ENCODE results near the gene TUBA4A.

TUBA4A gene

DNA sequence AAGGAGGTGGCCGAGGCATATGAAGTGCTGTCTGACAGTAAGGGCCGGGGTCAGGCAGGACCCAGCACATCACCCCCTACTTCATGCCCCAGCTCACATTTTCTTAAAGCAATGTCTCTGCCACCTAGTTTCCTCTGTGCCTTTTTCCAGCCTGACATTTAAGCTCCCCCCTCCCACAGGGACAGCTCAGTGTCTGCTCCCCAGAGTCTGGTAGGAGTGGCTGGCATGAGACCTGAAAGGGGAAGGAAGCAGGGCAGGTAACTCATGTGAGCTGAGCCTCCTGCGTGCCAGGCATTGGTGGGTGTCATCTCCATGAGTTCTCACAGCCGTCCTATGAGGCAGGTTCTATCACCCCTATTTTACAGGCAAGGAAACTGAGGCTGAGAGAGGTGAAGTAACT is 26.9 kb upstream of the TUBA4A start:
- no peak for TF ChIP-seq CTCF (conservative IDR thresholded peaks at IDR 0.05; ENCODE audit: low read depth, low read length)
- no peak overlapping the region for H3K4me3 ChIP-seq (ENCODE audit: low read depth, low read length)
- no peak for DNase-seq (ENCODE audit: low read depth)

DNA sequence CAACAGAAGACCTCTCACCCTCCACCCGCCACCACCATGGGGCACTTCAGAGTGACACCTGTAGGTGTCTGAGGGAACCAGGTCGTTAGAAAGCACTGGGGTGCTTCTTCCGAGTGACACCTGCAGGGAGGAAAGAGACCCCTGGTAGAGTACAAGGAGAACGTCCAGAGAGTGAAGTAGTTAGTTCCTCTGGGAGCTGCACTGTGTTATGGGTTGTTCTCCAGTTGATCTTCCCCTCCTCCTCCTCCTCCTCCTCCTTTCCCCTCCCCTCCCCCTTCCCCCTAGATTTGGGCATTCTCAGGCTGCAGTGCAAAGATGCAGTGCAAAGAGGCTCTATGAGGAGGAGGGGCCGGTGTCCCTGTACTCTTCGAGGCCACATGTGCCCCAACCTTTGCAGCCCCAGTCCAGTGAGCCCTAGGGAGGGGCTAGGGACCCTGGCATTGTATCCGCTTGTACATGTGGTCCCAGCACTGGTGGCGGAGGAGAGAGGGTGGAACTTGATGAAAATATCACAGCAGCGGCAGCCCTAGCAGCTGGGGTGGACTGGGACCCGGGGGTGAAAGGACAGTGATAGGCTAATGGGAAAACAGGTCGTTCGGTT is 26.3 kb upstream of the TUBA4A start:
- TF ChIP-seq CTCF (conservative IDR thresholded peaks at IDR 0.05; ENCODE audit: low read depth, low read length) = peak; percentile 2
- H3K4me3 ChIP-seq (ENCODE audit: low read depth, low read length) = peak overlapping the region; percentile 61
- DNase-seq (ENCODE audit: low read depth) = no peak

DNA sequence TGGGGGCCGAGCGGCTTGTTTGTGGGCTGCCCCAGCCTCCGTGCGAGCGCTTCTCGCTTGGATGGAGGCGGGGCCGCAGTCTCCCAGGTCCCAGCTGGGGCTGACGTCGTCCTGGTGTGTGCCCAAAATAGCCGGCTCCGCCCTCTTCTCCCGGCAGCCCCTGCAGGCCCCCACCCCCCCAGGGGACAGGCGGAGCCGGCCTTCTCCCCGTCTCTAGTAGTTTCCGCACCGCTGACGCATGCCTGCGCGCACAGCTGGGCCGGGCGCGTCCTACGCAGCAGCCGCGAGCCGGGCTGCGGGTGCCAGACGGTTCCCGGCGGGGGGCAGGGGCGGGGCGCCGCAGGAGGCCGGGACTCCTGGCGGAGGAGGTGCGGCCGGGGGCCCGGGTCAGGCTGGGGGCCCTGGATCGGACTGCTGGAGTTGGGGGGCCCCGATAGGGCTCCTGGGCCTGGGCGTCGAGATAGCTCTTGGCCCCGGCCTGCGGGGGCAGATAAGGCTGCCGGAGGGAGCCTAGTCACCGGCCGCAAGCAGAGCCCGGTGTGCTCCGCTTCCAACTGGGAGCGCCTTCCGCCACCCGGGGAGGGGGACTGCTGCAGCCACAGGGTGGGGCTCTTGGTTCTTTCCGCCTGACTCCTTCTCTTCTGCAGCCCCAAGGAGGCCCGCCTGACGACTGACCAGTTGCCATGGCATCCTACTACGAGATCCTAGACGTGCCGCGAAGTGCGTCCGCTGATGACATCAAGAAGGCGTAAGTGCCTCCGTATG is 25.6 kb upstream of the TUBA4A start, which contains the start of gene DNAJB2:
Gene DNAJB2 (plus strand): TSS at position 216 of the 765 bp plus-strand sequence. CDS start 468 bp downstream, at position 684.
- DNase-seq (ENCODE audit: low read depth) = peak; percentile 100
- peak within 1 kb of the TSS; percentile 61 for H3K4me3 ChIP-seq (ENCODE audit: low read depth, low read length)
- TF ChIP-seq CTCF (conservative IDR thresholded peaks at IDR 0.05; ENCODE audit: low read depth, low read length) = peak; percentile 41

GRCh38 chr2:219278655-219279150 is 25.0 kb upstream of the TUBA4A start:
- peak overlapping the region; percentile 44 for H3K4me3 ChIP-seq (ENCODE audit: low read depth, low read length)
- DNase-seq (ENCODE audit: low read depth) = no peak
- peak; percentile 15 for TF ChIP-seq CTCF (conservative IDR thresholded peaks at IDR 0.05; ENCODE audit: low read depth, low read length)

DNA sequence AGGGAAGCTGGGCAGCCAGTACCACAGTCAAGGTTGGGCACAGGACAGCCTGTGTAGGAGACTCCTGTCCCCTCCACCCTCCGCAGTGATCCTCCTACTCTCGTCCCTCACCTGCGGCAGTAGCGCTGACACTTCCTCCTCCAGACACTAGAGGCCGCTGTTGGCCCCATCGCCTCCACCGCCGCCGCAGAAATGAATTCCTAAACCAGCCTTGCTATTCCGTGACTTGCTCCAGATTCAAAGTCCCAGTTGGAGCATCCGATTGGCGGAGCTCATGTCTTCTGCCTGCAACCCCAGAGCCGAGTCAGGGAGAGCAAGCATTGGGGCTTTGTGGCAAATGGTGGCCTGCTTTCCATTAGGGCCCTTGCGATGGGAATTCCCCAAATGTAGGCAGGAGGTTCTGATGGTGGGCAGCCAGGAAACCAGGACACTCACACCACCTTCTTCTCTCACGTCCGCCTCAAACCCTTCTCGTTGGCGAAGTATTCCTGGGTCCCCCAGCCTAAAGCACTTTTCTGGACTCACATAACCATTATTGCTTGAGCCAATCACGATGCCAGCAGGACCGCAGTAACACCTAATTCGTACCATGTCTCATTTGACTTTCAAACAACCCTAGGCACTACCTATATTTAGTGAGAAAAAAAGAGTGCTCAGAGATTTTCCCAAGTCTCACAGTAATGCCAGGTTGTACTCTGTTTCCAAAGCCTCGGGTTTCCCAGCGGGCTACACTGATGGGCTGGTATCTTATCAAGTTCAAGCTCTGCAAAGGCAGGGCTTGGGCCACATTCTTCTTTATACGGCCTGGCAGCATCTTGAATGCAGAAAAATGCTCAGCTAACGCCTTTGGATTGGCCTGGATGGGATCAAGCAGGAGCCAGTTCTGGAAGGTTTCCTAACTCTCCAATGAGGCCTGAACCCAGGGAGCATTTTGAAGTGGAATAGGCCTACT is 24.3 kb upstream of the TUBA4A start:
- peak overlapping the region; percentile 44 for H3K4me3 ChIP-seq (ENCODE audit: low read depth, low read length)
- TF ChIP-seq CTCF (conservative IDR thresholded peaks at IDR 0.05; ENCODE audit: low read depth, low read length) = peak; percentile 98
- peak; percentile 77 for DNase-seq (ENCODE audit: low read depth)

GRCh38 chr2:219274361-219274921 is 20.7 kb upstream of the TUBA4A start:
- TF ChIP-seq CTCF (conservative IDR thresholded peaks at IDR 0.05; ENCODE audit: low read depth, low read length) = no peak
- H3K4me3 ChIP-seq (ENCODE audit: low read depth, low read length) = no peak overlapping the region
- peak; percentile 73 for DNase-seq (ENCODE audit: low read depth)
